Measurements from ENCODE around the gene WLS.

DNA sequence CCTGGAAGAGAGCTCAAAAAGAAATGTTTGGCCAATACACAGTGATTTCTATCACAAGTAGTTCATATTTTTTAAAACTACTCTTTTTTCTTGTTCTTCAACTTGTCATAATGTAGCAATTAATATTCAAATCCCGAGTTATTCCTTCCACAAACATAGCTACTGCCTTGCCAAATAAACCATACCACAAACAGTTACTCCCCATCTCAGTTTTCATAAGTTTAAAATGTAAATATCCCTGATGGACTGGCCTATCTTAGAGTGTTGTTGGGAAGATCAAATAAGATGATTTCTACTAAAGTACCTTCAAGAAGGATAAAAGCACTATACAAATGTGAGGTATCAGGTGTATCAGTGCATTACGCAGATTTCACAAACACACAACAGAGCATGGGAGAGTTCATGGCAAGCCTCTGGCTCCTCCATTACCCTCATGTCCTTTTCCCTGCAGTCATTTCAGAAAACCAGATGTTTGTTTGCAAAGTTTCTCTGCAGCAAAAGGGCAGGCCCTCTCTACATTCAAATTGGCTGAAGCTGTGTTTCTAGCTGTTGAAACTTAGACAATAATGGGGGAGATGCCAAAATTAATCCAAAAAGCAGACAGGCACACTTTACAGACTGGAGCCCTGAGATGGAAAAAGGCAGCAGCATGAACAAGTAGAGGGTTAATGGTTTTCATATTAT lies 16.1 kb downstream of the WLS start:
- TF ChIP-seq ARNT (IDR thresholded peaks at IDR 0.05) = no peak
- no peak for TF ChIP-seq SP1 (IDR thresholded peaks at IDR 0.05)
- TF ChIP-seq SUZ12 (IDR thresholded peaks at IDR 0.05) = no peak
- TF ChIP-seq ELF4 (IDR thresholded peaks at IDR 0.05) = no peak
- TF ChIP-seq FOXK2 (IDR thresholded peaks at IDR 0.05) = no peak

Measured in HEK293T (cell line).